Colon (tissue), 2 donors: ENCODE measurements around the gene CCDC187.

Source experiments
- FAIRE-seq: peaks from 2 replicates; lab custom pipeline; 2012; peaks lifted over from hg19 to GRCh38; lab: Jason Lieb, UNC
- donor health status: control.
- donor health status: control.

Gene CCDC187

DNA sequence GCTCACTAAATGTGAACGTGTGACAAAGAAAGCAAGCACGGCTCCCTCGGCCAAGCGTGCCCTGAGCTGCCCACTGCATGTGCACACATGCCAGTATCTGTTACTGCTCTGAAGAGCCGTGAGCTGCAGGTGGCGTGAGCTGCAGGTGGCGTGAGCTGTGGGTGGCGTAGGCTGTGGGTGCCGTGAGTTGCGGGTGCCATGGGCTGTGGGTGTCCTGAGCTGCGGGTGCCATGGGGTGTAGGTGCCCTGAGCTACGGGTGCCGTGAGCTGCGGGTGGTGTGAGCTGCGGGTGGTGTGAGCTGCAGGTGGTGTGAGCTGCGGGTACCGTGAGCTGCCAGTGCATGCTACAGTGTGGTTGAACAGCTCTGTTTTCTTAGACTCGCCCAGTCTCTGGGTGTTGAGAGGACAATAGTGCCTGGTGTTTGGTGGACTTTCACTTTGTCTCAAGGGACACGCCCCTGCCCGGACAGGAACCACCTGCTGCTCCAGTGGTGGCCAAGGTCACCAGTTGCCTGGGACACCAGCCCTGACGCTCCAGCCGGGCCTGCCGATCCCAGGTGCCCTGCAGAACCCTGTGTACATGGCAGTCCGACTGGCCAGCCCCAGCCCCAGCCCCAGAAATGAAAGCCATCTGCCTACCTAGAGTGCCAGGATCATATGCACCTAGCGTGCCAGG, 6.7 kb downstream of the CCDC187 start:
- no peak for FAIRE-seq

DNA sequence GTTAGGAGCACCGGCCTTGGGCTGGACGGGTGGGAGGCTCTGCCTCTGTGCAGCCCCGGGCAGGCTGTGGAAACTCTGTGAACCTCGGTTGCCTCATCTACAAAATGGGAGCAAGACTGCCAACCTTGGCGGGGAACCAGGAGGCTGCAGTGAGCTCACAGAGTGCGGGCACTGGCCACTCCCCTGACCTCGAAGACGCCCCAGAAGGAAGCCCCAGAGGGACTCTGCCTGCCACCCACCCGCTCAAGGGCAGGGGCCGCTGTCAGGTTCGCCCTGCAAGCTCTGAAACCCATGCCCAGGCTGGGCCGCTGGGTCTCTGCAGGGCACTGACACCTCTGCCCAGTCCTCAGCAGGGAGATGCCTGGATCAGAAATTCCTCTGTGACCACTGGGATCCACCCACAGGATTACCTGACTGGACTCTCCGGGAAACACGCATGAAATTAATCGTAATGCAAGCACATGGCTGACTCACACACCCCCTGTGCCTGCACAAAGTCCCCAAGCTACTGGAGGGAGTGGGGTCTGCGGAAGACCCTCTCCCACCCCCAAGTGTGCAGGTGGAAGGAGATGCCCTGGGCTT, 7.4 kb downstream of the CCDC187 start:
- no peak for FAIRE-seq

DNA sequence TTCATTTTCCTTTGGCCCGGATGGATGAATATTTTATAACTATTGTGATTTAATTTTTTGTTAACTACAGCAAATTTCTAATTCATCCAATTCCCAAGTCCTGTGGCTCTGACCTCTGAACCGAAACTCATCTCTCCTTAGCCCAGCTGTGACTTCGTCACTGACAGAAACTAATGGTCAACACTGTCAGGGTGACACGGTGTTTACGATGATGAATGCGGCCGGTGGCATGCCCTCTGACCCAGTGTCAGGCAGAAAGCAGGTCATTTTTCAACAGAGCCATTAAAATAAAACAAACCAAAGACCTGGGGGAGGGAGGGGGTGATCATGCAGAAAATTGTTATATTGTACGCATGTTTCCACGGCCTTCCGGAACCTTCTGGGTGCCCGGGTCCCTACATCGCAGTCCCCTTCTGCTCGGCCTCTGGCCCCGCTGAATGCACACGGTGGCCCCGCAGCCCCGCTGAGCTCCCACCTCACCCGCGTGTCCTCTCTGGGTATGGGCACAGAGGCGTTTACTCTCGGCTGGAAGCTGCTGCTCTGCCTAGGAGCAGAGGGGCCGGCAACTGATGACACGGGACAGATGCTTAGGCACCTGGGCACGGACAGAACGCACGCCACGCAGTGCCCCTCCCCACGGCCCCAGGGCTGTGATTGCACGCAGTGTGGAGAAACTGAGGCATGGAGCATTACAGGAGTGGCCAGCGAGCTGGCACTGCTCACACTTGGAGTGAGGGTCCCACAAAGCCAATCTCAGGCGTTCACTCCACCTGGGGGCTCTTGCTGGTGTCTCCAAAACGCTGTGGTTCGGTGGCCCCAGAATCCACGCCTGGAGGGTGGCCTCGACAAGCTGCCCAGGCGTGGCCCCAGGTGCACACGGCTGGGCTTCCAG, 8.1 kb downstream of the CCDC187 start:
- FAIRE-seq = no peak

DNA sequence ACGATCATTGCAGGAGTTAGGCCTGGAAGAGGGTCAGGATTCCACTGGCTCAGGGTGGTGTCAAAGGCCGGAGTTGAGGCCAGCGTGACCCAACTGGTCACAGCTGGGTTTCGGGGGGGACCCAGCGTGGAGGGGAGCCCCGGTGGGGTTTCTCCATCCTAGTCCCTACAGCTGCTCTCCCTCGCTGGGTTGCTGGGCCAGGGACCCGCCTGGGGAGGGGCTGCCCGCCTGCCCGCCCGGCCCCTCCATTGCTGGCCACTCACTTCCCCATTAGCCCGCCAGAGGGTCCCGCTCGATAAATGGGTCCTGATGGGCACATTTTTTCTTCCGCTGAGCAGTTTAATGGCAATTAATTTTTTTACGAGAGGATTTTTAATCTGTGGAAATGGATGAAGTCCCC, 8.8 kb downstream of the CCDC187 start:
- FAIRE-seq = no peak

DNA sequence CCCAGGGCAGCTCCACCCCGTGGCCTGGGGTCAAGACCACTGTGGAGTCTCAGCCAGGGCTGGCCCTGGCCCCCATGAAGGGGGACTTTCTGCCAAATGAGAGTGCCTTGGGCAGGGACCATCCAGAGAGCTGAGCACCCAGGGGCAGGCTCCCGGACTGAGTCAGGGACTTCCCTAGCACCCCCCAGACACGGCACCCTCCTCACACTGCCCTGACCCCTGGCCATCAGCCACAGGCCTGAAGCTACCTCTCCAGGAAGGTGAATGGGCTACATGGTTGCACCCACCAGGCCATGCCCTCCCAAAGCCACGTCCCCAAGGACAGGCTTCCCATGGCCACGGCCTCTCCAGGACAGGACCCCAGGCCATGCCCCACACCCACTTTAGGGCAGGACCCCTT, 9.5 kb downstream of the CCDC187 start:
- FAIRE-seq = no peak

DNA sequence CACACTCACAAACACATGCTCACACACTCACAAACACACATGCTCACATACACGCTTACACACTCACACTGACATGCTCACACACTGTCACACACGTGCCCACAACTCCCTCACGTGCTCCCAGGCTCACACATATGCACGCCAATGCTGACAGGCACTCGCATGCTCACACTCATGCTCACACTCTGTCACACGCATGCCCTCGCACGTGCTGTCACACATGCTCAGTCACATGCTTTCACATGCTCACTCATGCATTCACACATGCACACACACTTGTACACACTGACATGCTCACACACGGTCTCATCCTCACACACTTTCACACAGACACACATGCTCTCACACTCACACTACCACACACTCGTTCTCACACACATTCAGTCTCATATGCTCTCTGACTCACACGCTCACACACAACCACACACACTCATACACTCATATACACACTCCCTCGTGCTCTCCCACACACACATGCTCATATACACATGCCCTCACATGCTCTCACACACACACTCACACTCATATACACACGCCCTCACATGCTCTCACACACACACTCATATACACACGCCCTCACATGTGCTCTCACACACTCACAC, 10.3 kb downstream of the CCDC187 start:
- no peak for FAIRE-seq

DNA sequence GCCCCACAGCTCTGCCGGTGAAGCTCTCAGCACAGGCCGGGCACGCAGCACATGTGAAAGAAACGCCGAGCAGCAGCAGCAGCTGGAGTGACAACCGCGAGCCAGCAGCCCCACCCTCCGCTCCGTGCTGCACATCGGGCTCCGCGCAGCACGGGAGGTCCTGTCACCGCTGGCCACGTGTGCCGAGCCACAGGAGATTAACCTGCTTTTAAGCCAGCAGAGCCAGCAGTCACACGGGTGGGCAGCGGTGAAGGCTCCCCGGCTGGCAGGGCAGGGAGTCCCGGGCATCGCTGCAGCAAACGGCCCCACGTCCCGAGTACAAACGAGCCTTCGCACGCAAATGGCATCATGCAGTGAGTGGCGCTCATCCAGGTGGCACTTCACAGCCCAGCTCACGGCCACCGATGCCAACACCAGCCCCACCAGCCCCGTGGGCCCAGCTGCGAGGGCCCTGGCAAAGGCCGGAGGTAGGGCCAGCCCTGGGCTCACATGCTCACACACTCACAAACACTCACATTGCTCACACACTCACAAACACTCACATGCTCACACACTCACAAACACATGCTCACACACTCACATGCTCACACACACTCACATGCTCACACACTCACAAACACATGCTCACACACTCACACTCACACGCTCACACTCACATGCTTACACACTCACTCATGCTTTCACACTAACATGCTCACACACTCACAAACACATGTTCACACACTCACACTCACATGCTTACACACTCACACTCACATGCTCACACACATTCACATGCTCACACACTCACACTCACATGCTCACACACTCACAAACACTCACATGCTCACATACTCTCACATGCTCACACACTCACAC, 11.1 kb downstream of the CCDC187 start:
- no peak for FAIRE-seq

DNA sequence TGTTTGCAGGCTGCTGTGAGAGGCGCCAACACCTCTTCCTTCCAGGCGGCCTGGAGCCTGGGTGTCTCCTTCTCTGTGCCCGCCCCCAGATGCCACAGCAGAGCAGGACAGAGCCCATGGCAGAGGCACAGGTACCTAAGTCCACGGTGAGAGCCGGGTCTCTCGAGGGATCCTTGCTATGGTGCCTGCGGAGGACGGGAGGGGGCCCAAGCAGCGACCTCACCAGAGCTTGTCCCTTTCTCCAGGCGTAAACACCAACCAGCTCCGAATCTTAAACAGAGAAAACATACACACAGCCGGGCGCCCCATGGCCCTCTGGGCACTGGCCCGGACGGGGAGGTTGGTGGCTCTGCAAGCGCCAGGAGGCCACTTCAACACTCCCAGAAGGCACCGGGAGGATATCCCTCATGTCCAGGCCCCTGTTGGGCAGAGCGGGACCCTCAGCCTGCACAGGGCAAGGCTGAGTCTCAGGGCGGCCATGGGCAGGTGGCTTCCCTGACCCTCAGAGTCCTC, 11.8 kb downstream of the CCDC187 start:
- FAIRE-seq = no peak

DNA sequence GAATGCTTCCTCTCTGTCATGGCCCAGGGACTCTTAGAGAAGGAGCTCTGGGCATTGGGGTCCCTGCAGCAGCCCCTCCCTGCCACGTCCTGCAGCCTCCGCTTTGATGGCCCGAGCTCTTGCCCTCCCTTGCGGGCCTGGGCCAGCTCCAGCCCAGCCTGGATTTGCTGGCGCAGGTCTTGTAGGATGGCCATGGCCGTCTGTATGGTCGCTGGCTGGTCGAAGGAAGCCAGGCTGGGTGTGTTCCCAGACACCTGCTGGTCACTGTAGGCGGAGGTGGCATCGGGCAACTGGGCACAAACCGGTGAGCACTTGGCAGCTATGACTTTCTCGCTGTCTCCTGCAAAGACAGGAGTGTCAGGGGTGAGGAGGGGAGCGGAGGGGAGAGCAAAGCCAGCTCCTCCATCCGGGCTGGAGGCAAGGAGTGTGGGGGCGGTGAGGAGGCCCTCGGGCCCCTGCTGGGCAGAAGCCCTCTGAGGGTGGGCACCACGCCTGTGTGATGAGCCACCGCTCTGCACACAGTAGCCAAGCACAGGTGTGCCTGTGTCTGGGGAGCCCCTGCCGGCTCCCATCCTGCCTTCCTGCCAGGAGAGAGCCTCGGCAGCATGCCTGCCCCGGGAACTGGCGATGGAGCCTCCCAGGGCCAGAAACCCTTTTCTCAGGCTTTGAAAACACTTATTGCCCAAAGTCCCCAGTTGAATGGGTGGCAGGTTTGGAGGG, 12.4 kb downstream of the CCDC187 start:
- FAIRE-seq = no peak

DNA sequence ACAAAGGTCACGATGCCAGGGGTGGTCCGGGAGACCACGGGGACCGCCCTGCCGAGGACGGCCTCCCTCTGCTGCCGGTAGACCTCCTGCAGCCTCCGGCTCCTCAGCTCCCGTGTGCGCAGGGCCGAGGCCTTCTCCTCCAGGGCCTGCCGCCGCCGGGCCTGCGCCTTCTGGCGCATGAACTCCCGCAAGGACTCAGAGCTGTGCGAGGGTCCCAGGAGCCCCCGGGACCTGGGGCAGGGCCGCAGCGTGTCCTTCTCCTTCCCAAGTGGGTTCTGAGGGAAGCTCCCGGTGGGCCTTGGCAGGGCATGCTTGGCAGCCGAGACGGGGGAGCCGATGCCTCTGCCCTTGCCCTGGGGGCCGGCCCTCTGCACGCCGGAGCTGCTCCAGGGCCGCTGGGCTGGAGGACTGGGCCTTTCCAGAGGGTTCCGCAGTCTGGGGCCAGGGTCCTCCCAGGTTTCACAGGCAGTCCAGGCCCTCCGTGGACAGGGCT, 13.3 kb downstream of the CCDC187 start:
- no peak for FAIRE-seq

DNA sequence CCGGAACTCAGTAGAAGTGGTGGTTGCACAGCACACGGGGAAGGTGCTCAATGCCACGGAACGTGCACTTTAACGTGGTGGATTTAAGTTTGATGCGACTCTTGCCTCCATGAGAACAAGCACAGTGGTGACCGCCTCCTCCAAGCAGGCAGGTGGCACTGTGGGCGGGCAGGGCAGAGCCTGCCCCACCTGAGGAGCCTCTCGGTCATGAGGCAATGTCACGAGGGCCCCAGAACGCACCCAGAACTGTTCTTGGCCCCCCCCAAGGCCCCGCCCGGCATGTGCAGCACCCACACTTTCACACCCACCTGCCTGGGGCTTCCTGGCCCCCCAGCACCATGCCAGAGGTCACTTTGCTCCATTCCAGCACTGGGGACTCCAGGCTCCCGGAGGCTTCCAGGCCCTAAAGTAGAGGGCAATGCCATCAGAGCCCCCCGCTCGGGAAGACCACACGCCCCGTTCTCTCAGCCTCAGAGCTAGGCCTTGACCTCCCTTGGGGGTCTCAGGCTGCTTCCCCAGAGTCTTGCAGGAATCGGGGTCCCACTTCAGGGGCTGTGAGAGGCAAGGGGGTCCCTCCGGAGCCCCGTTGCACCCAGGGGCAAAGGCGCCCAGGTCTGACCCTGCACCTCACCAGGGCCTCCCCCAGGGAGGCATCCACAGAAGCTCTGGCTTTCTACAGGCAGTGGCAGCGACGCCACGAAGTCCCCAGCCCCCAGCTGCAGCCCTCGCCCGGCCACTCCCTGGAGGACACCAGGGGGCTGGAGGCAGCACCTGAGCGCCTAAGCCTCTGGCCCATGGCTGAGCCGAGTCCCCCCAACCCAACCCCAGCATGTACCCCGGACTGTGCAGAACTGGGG, 14.0 kb downstream of the CCDC187 start:
- FAIRE-seq = no peak

DNA sequence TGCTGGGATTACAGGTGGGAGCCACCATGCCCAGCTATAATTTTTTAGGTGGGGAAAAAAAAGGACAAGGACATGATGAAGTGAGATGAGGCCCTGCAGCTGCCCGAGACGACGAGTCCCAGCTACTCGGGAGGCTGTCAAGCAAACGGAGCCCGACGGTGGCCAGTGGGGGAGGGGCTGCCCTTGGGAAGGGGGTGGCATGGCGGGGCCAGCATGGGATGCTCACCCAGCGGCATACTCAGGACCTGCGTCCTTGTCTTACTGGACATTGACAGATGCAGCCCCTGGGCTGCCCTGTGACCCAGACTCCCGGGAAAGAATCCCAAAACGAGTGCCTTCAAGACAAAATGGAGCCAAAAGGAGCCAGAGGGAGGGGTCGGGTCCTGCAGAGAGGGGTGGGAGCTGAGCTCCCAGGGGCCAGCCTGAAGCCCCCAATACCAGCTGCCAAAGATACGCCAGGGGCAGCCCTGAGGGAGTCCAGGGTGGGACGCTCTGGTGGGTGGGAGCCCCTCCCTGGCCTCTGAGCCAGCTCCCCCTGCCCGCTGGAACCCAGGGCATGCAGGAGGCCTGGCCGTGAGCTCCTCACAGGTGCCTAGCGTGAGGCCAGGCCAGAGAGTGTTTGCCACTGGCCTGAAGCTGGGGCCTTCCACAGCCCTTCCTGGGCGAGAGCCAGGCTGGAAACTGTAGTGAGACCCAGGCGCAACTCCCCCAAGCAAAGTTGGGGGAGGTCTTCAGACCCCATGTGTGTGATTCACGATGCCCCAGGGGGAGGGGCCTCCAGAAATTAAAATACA, 15.7 kb downstream of the CCDC187 start:
- FAIRE-seq = no peak

DNA sequence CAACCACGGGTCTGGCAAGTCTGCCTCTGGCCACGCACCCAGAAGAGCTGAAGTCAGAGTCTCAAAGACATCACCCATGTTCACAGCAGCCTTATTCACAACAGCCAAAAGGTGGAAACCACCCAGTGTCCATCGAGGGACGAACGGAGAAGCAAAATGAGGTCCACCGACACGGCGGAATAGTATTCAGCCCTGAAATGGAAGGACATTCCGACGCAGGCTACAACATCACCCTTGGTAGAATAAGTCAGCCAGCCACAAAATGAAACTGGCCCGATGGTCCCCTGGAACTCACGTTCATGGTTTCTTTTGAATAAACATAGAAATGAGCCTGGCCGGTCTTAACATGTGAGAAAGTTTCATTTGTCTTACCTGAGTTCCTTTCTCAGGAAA, 16.9 kb downstream of the CCDC187 start:
- no peak for FAIRE-seq

DNA sequence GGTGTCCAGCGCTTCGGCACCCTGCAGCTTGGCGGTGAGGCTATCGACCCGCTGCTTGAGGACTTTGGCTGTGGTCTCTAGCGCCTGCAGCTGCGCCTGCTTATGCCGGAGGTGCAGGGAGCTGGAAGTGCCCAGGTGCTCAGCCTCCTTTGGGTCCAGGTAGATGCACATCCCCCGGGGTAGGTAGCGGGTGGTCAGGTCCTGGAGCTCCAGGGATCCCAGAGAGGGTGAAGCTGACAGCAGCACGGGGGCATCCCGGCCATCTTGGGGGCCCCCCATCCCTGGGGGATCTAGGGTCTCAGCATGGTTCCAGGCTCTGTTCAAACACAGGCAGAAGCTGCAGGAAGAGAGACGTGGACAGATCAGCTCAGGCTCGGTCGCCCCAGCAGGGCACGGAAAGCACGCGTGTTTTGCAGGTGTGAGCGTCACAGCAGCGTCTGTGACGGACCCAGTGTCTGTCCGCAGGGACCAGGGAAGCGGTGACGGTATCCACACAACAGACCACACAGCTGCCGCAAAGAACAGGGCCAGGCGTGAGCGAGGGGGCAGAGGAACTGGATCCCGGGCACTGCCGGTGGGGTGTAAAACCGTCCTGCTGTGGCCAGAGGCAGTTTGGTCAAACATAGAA, 17.4 kb downstream of the CCDC187 start:
- FAIRE-seq = no peak

DNA sequence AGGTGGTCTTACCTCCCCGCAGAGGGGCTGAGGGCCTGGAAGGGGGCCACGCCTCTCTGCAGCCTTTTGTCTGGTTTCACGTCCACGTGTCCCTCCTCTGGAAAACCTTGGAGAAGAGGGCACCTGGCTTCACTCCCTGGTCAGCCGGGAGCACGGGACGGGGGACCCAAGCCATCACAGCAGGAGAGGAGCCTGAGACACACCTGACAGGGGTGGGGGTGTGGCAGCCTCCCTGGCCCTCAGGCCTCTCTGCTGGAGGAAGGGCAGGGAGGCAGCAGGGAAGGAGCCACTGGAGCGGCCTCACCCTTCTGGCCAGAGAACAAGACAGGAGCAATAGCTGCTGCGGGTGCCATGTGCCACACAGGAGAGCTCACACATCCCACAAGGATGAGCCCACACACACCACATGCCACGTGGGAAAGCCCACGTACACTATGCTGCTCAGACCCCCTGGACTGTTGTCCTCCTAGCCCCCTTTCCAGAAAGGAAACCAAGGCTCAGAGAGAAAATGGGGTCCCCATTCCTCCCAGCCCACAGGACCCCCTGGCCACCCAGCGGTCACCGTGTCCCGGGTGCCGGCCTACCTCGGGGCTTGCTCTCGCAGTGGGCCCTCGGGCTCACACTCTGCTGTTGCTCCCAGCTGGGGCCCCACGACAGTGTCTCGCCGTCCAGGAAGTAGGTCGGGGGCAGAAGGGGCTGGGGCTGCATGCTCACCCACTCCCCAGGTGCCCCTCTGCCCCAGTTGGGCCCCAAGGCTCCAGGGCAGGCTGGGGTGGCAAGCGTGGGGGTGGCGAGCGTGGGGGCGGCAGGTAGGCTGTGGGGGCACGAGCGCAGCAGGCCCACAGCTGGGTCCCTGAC, 18.2 kb downstream of the CCDC187 start:
- FAIRE-seq = no peak

DNA sequence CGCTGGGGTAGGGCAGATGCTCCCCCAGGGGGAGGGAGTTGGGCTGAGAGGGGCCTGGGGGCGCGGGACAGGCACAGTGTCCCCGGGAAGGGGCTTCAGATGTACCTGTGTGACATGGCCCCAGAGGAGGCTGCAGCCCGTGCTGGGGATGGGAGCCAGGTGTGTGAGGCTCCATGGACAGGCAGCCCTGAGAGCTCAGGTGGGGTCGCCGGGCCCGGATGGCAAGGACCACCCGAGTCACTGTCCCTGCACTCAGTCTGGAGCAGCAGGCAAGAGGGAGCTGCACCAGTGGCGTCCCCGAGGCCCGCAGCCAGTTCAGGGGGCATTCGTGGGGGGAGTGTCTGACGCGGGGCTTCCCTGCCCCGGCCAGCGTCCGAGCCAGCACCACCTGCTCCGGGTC, 18.9 kb downstream of the CCDC187 start:
- no peak for FAIRE-seq

DNA sequence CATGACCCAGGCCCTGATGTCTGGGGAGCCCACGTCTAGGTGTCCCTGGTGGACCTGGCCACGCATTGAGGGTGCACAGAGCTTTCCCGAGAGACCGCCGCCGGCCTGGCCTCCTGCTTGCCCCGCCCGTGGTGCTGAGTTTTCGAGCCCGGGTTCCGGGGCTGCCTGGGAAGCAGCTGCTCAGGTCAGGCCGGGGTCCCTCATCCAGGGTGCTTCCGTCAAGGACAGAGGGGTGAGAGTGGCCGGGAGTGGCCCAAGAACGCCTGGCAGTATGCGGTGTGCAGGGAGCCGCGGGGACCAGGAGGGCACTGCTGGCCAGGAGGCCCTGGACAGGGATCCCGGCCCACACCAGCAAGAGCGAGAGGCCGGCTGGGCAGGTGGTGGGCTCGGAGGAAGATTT, 19.6 kb downstream of the CCDC187 start:
- FAIRE-seq = no peak
